WTC11 (cell line): ENCODE measurements around the gene NSF. TPM values are rescaled to one million over a fixed set of nuclear protein-coding genes. Genes with fewer than 3 reads are reported as not detected.
"Not testable (repeated sequence)": the region's sequence is repeated elsewhere in the genome, so short reads cannot be mapped to it uniquely, and the experiment has no call there.

Source experiments
- ATAC-seq: fragments of 200-7000 bp; cut with Tn5 transposase; 2 replicates; pipeline ENCODE4 v1.10.0; 2021; ENCODE audit warnings: mild to moderate bottlenecking, moderate library complexity
- Bru-seq: library from RNA; stranded (reverse); fragments of 400-500 nt; gene quantifications from one replicate; lab custom pipeline; 2021; lab: Mats Ljungman, UMichigan
- CTCF ChIA-PET: fragments of 300-600 bp; sonication (Branson Sonifier 250); formaldehyde crosslinking; loops from one replicate; lab custom pipeline; 2021; ENCODE audit warnings: antibody characterized with exemption; lab: Charles Lee
- POLR2A ChIA-PET: fragments of 350-600 bp; sonication (Branson Sonifier 250); formaldehyde crosslinking; loops from one replicate; lab custom pipeline; 2021; ENCODE audit warnings: antibody characterized with exemption; lab: Charles Lee
- DNase-seq: peaks from one replicate; pipeline ENCODE4 v3.0.0; 2021; ENCODE audit warnings: low spot score
- H3K27ac Mint-ChIP-seq: 2 replicates; pipeline ENCODE4 v1.8.0; 2021; ENCODE audit warnings: mixed read lengths
- H3K27me3 Mint-ChIP-seq: 2 replicates; pipeline ENCODE4 v1.8.0; 2021; ENCODE audit warnings: low read depth, mild to moderate bottlenecking, moderate library complexity, mixed read lengths
- H3K36me3 Mint-ChIP-seq: 2 replicates; pipeline ENCODE4 v1.8.0; 2021; ENCODE audit warnings: mixed read lengths
- H3K4me1 Mint-ChIP-seq: 2 replicates; pipeline ENCODE4 v1.8.0; 2022; ENCODE audit warnings: mixed read lengths
- H3K4me3 Mint-ChIP-seq: 2 replicates; pipeline ENCODE4 v1.8.0; 2021; ENCODE audit warnings: mild to moderate bottlenecking, moderate library complexity, mixed read lengths
- H3K9me3 Mint-ChIP-seq: 2 replicates; pipeline ENCODE4 v1.8.0; 2021; ENCODE audit warnings: mixed read lengths
- long read RNA-seq, 3 experiments: library from RNA in 1 of 3; library from capped mRNA in 1 of 3; library from polyadenylated mRNA in 1 of 3; unstranded in 2 of 3; stranded (forward) in 1 of 3; transcript quantifications; one replicate each; pipeline ENCODE4 v2.0.0, GENCODE V29; 2021
- total RNA-seq: library from RNA; stranded (reverse); gene quantifications from 3 replicates; pipeline ENCODE4 v1.2.3, GENCODE V29; 2021

The NSF gene
- total RNA-seq (21.2 to 23.0 TPM (median 22.2 TPM) in 3 replicates), Bru-seq, nascent RNA (percentile 52 among the genes with signal in this experiment)
- long read RNA-seq, experiment 1, transcript NSF-201 (21 exons, 3,983 nt) = major isoform, 170 of 215 reads
- long read RNA-seq, experiment 1, partial matches to known transcripts = 24 of 215 reads
- long read RNA-seq, experiment 1, other reads (novel, unspliced or antisense) = 17 of 215 reads
- long read RNA-seq, experiment 2, transcript NSF-201 (21 exons, 3,983 nt) = major isoform, 5 of 21 reads
- long read RNA-seq, experiment 2, partial matches to known transcripts = 4 of 21 reads
- long read RNA-seq, experiment 2, other reads (novel, unspliced or antisense) = 10 of 21 reads
- long read RNA-seq, experiment 3, transcript NSF-201 (21 exons, 3,983 nt) = major isoform, 10 of 16 reads
- long read RNA-seq, experiment 3, partial matches to known transcripts = 6 of 16 reads
- long read RNA-seq, experiment 3, other reads (novel, unspliced or antisense) = 0 of 16 reads

GRCh38 chr17:46590157-46591146, at the start of gene NSF:
NSF (plus strand) TSS chr17:46590669; CDS start chr17:46590776, 107 bp downstream.
- not testable (repeated sequence) for H3K4me1 Mint-ChIP-seq

GRCh38 chr17:46548607-46549006, 41.9 kb upstream of the NSF start:
- CTCF ChIA-PET, POLR2A ChIA-PET, H3K27ac Mint-ChIP-seq: not testable (repeated sequence)

More at GRCh38 chr17:46590157-46591146, at the start of gene NSF:
- POLR2A ChIA-PET, H3K36me3 Mint-ChIP-seq, H3K9me3 Mint-ChIP-seq, CTCF ChIA-PET, DNase-seq, H3K4me3 Mint-ChIP-seq, H3K27me3 Mint-ChIP-seq, H3K27ac Mint-ChIP-seq: not testable (repeated sequence)
- peak; percentile 82 for ATAC-seq

GRCh38 chr17:46559155-46559554, 31.3 kb upstream of the NSF start:
- H3K4me1 Mint-ChIP-seq, H3K9me3 Mint-ChIP-seq, POLR2A ChIA-PET, DNase-seq, H3K27me3 Mint-ChIP-seq, H3K4me3 Mint-ChIP-seq, CTCF ChIA-PET, H3K27ac Mint-ChIP-seq, H3K36me3 Mint-ChIP-seq: not testable (repeated sequence)
- ATAC-seq = peak; percentile 86

More at GRCh38 chr17:46548607-46549006, 41.9 kb upstream of the NSF start:
- not testable (repeated sequence) for H3K27me3 Mint-ChIP-seq, H3K4me3 Mint-ChIP-seq, H3K36me3 Mint-ChIP-seq, H3K9me3 Mint-ChIP-seq, H3K4me1 Mint-ChIP-seq, DNase-seq, ATAC-seq

GRCh38 chr17:46560048-46560447, 30.4 kb upstream of the NSF start:
- POLR2A ChIA-PET, DNase-seq, H3K4me3 Mint-ChIP-seq, H3K27me3 Mint-ChIP-seq, H3K36me3 Mint-ChIP-seq, H3K9me3 Mint-ChIP-seq, CTCF ChIA-PET, H3K4me1 Mint-ChIP-seq, ATAC-seq, H3K27ac Mint-ChIP-seq: not testable (repeated sequence)

- H3K27ac Mint-ChIP-seq, H3K9me3 Mint-ChIP-seq, DNase-seq, H3K4me3 Mint-ChIP-seq, CTCF ChIA-PET, ATAC-seq, H3K36me3 Mint-ChIP-seq, H3K27me3 Mint-ChIP-seq, H3K4me1 Mint-ChIP-seq, POLR2A ChIA-PET: not testable (repeated sequence)
These were observed 24.2 kb upstream of the NSF start for GRCh38 chr17:46566284-46566683.

- not testable (repeated sequence) for DNase-seq, H3K9me3 Mint-ChIP-seq, H3K27me3 Mint-ChIP-seq
These were observed 23.5 kb upstream of the NSF start for GRCh38 chr17:46566980-46567379.

GRCh38 chr17:46571796-46572195, 18.7 kb upstream of the NSF start:
- H3K27me3 Mint-ChIP-seq, CTCF ChIA-PET: not testable (repeated sequence)

More at GRCh38 chr17:46566980-46567379, 23.5 kb upstream of the NSF start:
- CTCF ChIA-PET, H3K36me3 Mint-ChIP-seq, H3K4me1 Mint-ChIP-seq, ATAC-seq, H3K27ac Mint-ChIP-seq, H3K4me3 Mint-ChIP-seq, POLR2A ChIA-PET: not testable (repeated sequence)

GRCh38 chr17:46579083-46580075, 11.1 kb upstream of the NSF start, which contains the start of gene ARL17A:
ARL17A (minus strand) TSS chr17:46579691; CDS start chr17:46576322, 3,369 bp downstream.
- H3K9me3 Mint-ChIP-seq, H3K4me1 Mint-ChIP-seq, H3K36me3 Mint-ChIP-seq, POLR2A ChIA-PET, CTCF ChIA-PET, H3K27ac Mint-ChIP-seq, H3K4me3 Mint-ChIP-seq, H3K27me3 Mint-ChIP-seq: not testable (repeated sequence)
- ATAC-seq (peak; percentile 95), DNase-seq (peak; percentile 82)

More at GRCh38 chr17:46571796-46572195, 18.7 kb upstream of the NSF start:
- ATAC-seq, POLR2A ChIA-PET, H3K4me1 Mint-ChIP-seq, H3K9me3 Mint-ChIP-seq, H3K4me3 Mint-ChIP-seq, H3K27ac Mint-ChIP-seq, DNase-seq, H3K36me3 Mint-ChIP-seq: not testable (repeated sequence)

- H3K36me3 Mint-ChIP-seq, H3K27me3 Mint-ChIP-seq, POLR2A ChIA-PET, H3K4me3 Mint-ChIP-seq, ATAC-seq, DNase-seq, H3K9me3 Mint-ChIP-seq, CTCF ChIA-PET, H3K4me1 Mint-ChIP-seq, H3K27ac Mint-ChIP-seq: not testable (repeated sequence)
These were observed 10.4 kb upstream of the NSF start for GRCh38 chr17:46580082-46580481.

DNA sequence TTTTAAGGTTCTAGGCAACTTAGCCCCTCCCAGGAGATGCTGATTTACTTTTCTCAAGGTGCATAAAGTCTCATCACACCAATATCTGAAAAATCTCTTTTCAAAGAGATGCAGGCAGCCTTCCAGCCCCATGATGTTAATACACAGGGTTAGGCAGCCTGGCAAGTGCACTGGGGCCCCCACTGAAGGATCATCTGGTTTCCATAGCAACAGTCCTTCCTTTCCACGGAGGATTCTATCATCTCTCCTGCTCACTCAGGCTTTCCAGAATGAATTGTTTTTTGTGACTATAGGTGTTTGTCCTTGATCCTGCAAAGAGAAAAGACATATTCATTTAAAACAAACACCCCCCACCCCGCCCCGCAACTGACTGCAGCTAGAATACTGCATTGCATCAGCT, 5.0 kb upstream of the NSF start:
- ATAC-seq, H3K27ac Mint-ChIP-seq, H3K4me1 Mint-ChIP-seq, POLR2A ChIA-PET, CTCF ChIA-PET, H3K27me3 Mint-ChIP-seq, H3K4me3 Mint-ChIP-seq, H3K9me3 Mint-ChIP-seq, DNase-seq, H3K36me3 Mint-ChIP-seq: not testable (repeated sequence)

GRCh38 chr17:46591332-46591731, 863 bp downstream of the NSF start:
- peak; percentile 20 for ATAC-seq
- H3K27me3 Mint-ChIP-seq, H3K36me3 Mint-ChIP-seq, H3K9me3 Mint-ChIP-seq, DNase-seq, H3K27ac Mint-ChIP-seq, H3K4me3 Mint-ChIP-seq, H3K4me1 Mint-ChIP-seq, CTCF ChIA-PET, POLR2A ChIA-PET: not testable (repeated sequence)
